OCI-LY7 (cell line): ENCODE results near the gene GJA5. TPM values are rescaled to one million over a fixed set of nuclear protein-coding genes. Genes with fewer than 3 reads are reported as not detected.

Experiments
- BruUV-seq: library from RNA; stranded (reverse); fragments of 400-500 nt; replicated peaks from 2 replicates; lab custom pipeline; 2021; lab: Mats Ljungman, UMichigan
- CTCF ChIA-PET: fragments of 300-600 bp; sonication (Branson Sonifier 250); formaldehyde crosslinking; loops from one replicate; lab custom pipeline; 2022; ENCODE audit warnings: antibody characterized with exemption; ENCODE audit not compliant: unreplicated experiment; lab: Charles Lee
- POLR2A ChIA-PET: fragments of 300-600 bp; sonication (Branson Sonifier 250); formaldehyde crosslinking; loops from one replicate; lab custom pipeline; 2022; ENCODE audit warnings: antibody characterized with exemption; lab: Charles Lee
- DNase-seq: peaks from one replicate; pipeline ENCODE4 v3.0.0-alpha.2; 2015; ENCODE audit warnings: low spot score
- H2AFZ ChIP-seq: fragments of 200-600 bp; sonication (generic), shearing (Covaris generic); 2 replicates; pipeline ENCODE4 v1.6.1; 2014; ENCODE audit warnings: mild to moderate bottlenecking, antibody characterized with exemption, low read length, moderate library complexity
- H3K27ac ChIP-seq: fragments of 200-600 bp; sonication (generic); 2 replicates; pipeline ENCODE4 v1.5.1; 2014; ENCODE audit warnings: mixed run types, low read depth, mild to moderate bottlenecking, moderate library complexity, low read length, inconsistent platforms; ENCODE audit not compliant: poor library complexity, severe bottlenecking
- H3K36me3 ChIP-seq: fragments of 200-600 bp; sonication (generic); 2 replicates; pipeline ENCODE4 v1.6.1; 2014; ENCODE audit warnings: mild to moderate bottlenecking, antibody characterized with exemption, low read length, moderate library complexity, mixed read lengths; ENCODE audit not compliant: insufficient read depth
- H3K4me1 ChIP-seq: fragments of 200-600 bp; sonication (generic); 2 replicates; pipeline ENCODE4 v1.5.1; 2014; ENCODE audit warnings: mild to moderate bottlenecking, low read length; ENCODE audit not compliant: insufficient read depth, poor library complexity, severe bottlenecking
- H3K4me2 ChIP-seq: fragments of 200-600 bp; sonication (generic); 2 replicates; pipeline ENCODE4 v1.6.1; 2014; ENCODE audit warnings: mild to moderate bottlenecking, low read length
- H3K4me3 ChIP-seq: fragments of 200-600 bp; sonication (generic); 2 replicates; pipeline ENCODE4 v1.5.1; 2014; ENCODE audit warnings: mild to moderate bottlenecking, low read depth, low read length; ENCODE audit not compliant: poor library complexity, severe bottlenecking
- H3K79me2 ChIP-seq: fragments of 200-600 bp; sonication (generic); 2 replicates; pipeline ENCODE4 v1.6.1; 2016; ENCODE audit warnings: low read depth, mild to moderate bottlenecking, low read length, moderate library complexity, mixed read lengths; ENCODE audit not compliant: insufficient read depth
- H3K9me2 ChIP-seq: fragments of 200-600 bp; sonication (generic); 2 replicates; pipeline ENCODE4 v1.6.1; 2016; ENCODE audit warnings: mild to moderate bottlenecking, low read length, mixed read lengths; ENCODE audit not compliant: insufficient read depth
- H3K9me3 ChIP-seq: fragments of 200-600 bp; sonication (generic); 2 replicates; pipeline ENCODE4 v1.6.1; 2014; ENCODE audit warnings: mild to moderate bottlenecking, mixed run types, low read length, mixed read lengths
- H4K20me1 ChIP-seq: fragments of 200-600 bp; sonication (generic); 2 replicates; pipeline ENCODE4 v1.6.1; 2014; ENCODE audit warnings: mild to moderate bottlenecking, antibody characterized with exemption, low read length, moderate library complexity, mixed read lengths; ENCODE audit not compliant: insufficient read depth
- EZH2phosphoT487 ChIP-seq: fragments of 200-600 bp; sonication (generic); IDR thresholded peaks from 2 replicates; pipeline ENCODE4 v1.6.1; 2018; ENCODE audit warnings: low read depth, borderline replicate concordance, mild to moderate bottlenecking, mixed run types, antibody characterized with exemption, low read length, moderate library complexity, mixed read lengths
- intact Hi-C: fragments of 100-400 bp; cut with micrococcal nuclease; formaldehyde crosslinking; loops from one replicate; pipeline ENCODE4 v1.10.0; 2022; ENCODE audit not compliant: unreplicated experiment
- total RNA-seq, 2 experiments: library from RNA; depleted of rRNA in 1 of 2; stranded (reverse); fragments of >200 nt in 1 of 2; shearing (Covaris generic) in 1 of 2; gene quantifications; 2 replicates each; pipeline ENCODE4 v1.2.3, GENCODE V29; 2014 to 2022
- TF ChIP-seq, protein P1 (sequence below): fragments of 200-600 bp; sonication (generic); conservative IDR thresholded peaks from 2 replicates; pipeline ENCODE4 v1.5.1; 2014; ENCODE audit warnings: mild to moderate bottlenecking, antibody characterized with exemption, low read length, moderate library complexity, mixed read lengths

GJA5 gene
- total RNA-seq, 2 experiments from 2014 or later, result not detected

DNA sequence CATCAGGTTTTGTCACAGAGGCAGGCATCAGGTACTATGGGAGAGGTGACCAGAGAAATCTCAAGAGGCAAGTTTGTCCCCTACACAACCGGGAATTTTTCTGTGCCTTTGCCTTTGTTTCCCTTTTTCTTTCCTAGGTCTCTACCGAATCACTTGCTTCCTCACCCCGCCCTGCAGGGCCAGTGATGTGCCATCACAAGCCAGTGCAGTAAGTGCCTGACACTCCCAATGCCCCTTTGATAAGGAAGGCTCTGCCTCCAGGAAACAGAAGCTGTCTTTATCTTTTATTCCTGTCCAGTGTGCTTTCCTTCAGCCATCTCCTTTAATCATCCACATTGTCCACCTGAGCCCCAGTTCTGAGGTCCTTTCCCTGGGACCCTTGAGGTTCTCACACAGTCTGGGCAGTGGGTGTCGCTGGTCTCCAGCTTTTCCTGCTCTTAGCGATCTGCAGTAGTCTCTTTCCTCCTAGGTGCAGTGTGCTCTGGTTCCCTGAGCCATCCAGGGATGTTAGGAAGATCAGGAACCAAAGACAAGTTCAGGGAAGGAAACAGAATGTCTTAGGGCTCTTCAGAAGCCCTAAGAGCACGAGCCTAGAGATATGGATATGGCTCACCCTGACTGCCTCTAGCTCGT lies 36.6 kb downstream of the GJA5 start:
- no peak overlapping the region for H3K4me2 ChIP-seq
- intact Hi-C loops, result loop anchor here (1.0 kb wide), 1 partner anchor 166 kb away; no protein-coding TSS in a partner anchor
- H3K4me1 ChIP-seq, result no peaks in the 10 kb centered on the region
- peak; percentile 48 for DNase-seq
- TF ChIP-seq, protein P1, sequence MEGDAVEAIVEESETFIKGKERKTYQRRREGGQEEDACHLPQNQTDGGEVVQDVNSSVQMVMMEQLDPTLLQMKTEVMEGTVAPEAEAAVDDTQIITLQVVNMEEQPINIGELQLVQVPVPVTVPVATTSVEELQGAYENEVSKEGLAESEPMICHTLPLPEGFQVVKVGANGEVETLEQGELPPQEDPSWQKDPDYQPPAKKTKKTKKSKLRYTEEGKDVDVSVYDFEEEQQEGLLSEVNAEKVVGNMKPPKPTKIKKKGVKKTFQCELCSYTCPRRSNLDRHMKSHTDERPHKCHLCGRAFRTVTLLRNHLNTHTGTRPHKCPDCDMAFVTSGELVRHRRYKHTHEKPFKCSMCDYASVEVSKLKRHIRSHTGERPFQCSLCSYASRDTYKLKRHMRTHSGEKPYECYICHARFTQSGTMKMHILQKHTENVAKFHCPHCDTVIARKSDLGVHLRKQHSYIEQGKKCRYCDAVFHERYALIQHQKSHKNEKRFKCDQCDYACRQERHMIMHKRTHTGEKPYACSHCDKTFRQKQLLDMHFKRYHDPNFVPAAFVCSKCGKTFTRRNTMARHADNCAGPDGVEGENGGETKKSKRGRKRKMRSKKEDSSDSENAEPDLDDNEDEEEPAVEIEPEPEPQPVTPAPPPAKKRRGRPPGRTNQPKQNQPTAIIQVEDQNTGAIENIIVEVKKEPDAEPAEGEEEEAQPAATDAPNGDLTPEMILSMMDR, result peak; percentile 76
- TF ChIP-seq EZH2phosphoT487, result no peak
- no peaks in the 10 kb centered on the region for H3K9me2 ChIP-seq
- no TSS peak for BruUV-seq
- H4K20me1 ChIP-seq, result no peaks in the 10 kb centered on the region
- ChIA-PET CTCF (no interaction called here), POLR2A (interaction anchor here (1.7 kb wide), 1 partner anchor 25 kb away, joined by 4 read pairs; no protein-coding TSS in a partner anchor)
- peaks cover 4% of the 10 kb centered on the region for H3K9me3 ChIP-seq
- H3K79me2 ChIP-seq, result no peaks in the 10 kb centered on the region
- no peak overlapping the region for H3K4me3 ChIP-seq
- H3K27ac ChIP-seq, result no peak overlapping the region
- H2AFZ ChIP-seq, result no peak overlapping the region
- no peaks in the 10 kb centered on the region for H3K36me3 ChIP-seq

DNA sequence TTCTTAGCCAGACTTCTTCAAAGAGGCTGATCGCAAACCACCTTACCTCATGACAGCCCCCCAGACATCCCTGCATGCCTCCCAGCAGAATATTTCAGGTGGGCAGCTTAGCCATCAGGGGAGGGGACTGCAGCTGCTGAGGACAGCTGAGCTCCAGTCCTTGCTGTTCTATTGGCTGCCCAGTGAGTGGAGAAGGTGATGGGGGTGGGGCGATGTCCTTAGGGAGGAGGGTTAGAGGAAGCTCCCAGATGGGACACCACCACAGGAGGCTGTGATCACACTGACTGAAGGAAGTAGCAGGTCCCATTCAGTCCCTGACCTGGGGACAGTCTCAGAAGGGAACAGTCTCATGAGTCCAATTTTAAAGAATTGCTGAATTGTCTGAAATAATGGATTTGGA lies 38.3 kb downstream of the GJA5 start:
- no peak overlapping the region for H3K27ac ChIP-seq
- H3K79me2 ChIP-seq, result no peaks in the 10 kb centered on the region
- BruUV-seq, result no TSS peak
- H3K36me3 ChIP-seq, result no peaks in the 10 kb centered on the region
- H3K4me1 ChIP-seq, result peaks cover 3% of the 10 kb centered on the region
- ChIA-PET CTCF (no interaction called here), POLR2A (interaction anchor here (0.7 kb wide), 1 partner anchor 17 kb away, joined by 4 read pairs; no protein-coding TSS in a partner anchor)
- intact Hi-C loops, result no loop called here
- DNase-seq, result no peak
- TF ChIP-seq EZH2phosphoT487, result no peak
- TF ChIP-seq, protein P1, result no peak
- no peak overlapping the region for H3K4me3 ChIP-seq
- H3K4me2 ChIP-seq, result no peak overlapping the region
- no peaks in the 10 kb centered on the region for H4K20me1 ChIP-seq
- H3K9me2 ChIP-seq, result no peaks in the 10 kb centered on the region
- H2AFZ ChIP-seq, result no peak overlapping the region
- peaks cover 14% of the 10 kb centered on the region for H3K9me3 ChIP-seq

DNA sequence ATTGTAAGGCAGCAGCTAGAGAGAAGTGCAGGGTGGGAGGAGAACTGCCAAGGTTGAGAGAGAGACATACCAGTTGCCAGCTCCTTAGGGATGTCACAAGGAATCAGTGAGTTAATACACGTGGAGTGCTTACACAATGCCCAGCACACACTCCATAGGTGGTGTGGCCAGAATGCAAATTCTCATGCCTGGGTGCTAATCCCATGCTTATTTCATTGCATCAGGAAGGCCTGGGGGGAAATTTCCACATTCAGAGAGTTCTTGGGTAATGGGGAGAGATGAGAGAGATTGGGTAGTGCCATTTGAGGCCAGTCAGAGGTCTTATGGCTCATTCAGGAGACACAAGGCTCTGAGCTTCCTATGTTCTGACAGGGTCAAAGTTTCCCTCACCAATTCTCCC lies 38.7 kb downstream of the GJA5 start:
- Histone ChIP-seq H4K20me1 (no peaks in the 10 kb centered on the region), H3K4me3 (no peak overlapping the region), H3K4me1 (peaks cover 7% of the 10 kb centered on the region), H2AFZ (no peak overlapping the region), H3K9me2 (no peaks in the 10 kb centered on the region), H3K36me3 (no peaks in the 10 kb centered on the region), H3K9me3 (peaks cover 14% of the 10 kb centered on the region), H3K27ac (no peak overlapping the region), H3K79me2 (no peaks in the 10 kb centered on the region), H3K4me2 (no peak overlapping the region)
- no peak for DNase-seq
- BruUV-seq, result no TSS peak
- TF ChIP-seq EZH2phosphoT487, result no peak
- TF ChIP-seq, protein P1, result no peak
- ChIA-PET CTCF (interaction anchor here (0.5 kb wide), 1 partner anchor 169 kb away, joined by 3 read pairs; no protein-coding TSS in a partner anchor), POLR2A (interaction anchor here (0.7 kb wide), 1 partner anchor 18 kb away, joined by 4 read pairs; no protein-coding TSS in a partner anchor)
- intact Hi-C loops, result no loop called here
